GM18498 (cell line): ENCODE data around the gene ZNF827.

Experiments
- ATAC-seq: cut with Tn5 transposase; IDR thresholded peaks from one replicate; pipeline ENCODE4 v1.9.1; 2021; ENCODE audit warnings: mild to moderate bottlenecking, moderate library complexity; ENCODE audit not compliant: unreplicated experiment

Gene ZNF827

DNA sequence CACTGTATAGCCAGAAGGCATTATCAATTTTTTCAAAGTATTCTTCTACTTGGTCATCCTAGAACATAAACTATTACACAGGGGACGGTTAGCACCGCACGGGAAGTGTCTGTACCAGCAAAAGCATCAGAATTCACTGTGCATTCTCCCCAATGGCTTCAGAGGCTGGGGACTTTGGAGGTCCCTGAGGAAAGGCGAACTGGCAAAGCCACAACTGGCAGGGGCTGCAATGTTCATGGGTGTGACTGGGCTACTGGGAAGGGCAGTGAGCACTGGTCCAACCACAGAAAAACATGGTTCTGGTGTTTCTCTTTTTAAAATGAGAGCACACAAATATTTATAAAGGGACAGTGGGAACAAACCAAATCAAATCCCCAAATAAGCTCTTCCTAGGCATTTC, 175.2 kb downstream of the ZNF827 start:
- ATAC-seq, result no peak

GRCh38 chr4:145762719-145763118, 175.9 kb downstream of the ZNF827 start:
- no peak for ATAC-seq

- no peak for ATAC-seq
Observed at GRCh38 chr4:145760961-145761929, 177.4 kb downstream of the ZNF827 start.

DNA sequence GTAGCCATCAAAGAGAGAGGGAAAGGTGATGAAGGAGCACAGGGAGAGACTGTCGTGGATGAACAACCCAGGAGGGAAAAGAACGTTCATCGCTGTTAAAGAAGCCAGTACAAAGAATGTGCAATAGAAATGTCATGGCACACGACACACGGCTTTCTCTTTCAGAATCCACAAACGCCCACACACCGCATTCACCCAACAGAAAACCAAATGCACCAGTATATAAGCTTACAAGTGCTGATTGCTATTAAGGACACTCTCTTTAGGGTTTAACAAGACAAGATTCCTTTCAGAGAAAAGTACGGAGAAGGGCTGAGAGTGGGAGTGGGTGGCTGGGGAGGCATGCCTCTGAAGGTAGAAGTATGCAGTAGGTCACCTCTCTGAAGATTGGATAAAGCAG, 178.4 kb downstream of the ZNF827 start:
- ATAC-seq, result no peak

DNA sequence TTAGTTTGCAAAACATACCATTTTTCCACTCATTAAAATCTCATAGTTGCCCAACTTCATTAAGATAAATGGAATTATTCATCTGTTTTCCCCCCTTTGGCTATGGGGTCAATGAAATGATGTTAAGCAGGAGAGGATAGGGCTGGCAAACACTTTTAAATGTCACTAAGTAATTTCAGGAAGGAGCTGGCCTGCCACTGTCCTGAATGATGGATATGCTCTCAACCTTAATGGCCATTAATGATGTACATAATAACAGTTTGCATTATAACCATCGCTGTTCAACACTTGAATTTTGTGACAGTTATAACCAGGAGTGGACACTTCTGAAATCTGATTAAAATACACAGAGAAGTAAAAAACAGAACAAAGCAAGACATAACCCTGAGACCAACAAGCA, 181.4 kb downstream of the ZNF827 start:
- no peak for ATAC-seq

- ATAC-seq, result no peak
Observed at GRCh38 chr4:145756244-145756643, 182.4 kb downstream of the ZNF827 start.

DNA sequence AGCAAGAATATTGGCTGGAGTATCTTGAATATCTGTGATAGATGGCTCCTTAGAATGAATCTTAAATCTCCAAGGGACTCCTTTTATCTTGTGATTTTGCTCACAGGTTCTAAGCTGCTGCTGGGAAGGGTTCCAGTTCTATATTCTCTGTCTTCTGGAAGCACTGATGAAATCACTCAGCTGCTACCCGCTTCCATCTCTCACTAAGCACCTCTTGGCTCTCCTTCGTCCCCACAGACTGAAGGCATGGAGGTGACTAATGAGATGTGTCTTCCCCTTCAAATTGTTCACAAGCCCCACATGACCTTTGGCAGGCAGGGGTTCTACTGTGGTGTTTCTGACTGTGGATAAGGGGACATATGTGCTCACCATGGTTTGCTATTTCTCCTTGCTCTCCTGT, 182.8 kb downstream of the ZNF827 start:
- ATAC-seq, result no peak

GRCh38 chr4:145743641-145744040, 195.0 kb downstream of the ZNF827 start:
- ATAC-seq, result no peak

- ATAC-seq, result no peak
Observed at GRCh38 chr4:145740806-145741205, 197.8 kb downstream of the ZNF827 start.

DNA sequence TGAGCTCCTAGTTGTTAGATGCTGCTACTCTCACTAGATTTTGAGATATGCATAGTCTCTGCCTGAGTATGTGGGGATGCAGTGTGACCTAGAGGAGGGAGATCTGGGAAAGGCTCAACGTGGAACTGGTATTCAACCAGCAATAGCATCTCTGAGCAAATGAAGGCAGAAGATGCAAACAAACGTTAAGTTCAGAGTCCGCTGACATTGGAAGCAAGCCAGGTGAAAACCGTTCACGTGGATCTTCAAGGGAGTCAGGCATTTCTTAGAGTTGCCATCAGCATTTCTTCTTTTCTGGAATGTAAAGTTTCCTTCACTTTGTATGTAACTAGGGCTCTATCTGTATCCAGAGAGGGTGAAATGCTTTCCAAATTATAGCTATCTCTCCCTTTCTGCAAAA, 198.8 kb downstream of the ZNF827 start:
- ATAC-seq, result no peak

DNA sequence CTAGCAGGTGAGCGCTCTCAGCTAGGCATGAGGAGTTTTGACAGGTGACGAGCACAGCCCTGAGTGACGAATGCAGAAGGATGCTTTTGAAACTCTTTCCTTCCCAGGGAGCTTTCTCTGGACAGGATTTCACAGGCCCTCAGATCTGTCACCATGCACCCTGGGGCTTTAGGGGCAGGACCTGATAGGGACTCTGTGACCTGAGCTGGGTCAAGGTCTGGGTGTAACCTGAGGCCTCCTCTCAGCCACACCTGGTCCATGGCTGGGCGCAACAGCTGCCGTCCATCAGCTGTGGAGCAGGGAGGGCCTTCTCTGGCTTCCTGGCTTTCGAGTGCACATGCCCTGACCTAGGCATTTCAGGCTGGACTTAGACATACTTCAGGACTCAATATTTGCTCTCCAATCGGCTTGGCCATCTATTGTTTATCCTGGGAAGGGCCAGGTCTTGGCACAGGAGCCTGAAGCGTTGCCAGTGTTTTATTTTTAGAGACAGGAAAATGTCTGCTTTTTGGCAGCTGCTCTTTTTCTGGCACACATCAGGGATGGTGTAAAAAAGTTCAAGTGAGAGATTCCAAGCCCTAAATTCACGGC, 202.3 kb downstream of the ZNF827 start:
- ATAC-seq, result no peak

DNA sequence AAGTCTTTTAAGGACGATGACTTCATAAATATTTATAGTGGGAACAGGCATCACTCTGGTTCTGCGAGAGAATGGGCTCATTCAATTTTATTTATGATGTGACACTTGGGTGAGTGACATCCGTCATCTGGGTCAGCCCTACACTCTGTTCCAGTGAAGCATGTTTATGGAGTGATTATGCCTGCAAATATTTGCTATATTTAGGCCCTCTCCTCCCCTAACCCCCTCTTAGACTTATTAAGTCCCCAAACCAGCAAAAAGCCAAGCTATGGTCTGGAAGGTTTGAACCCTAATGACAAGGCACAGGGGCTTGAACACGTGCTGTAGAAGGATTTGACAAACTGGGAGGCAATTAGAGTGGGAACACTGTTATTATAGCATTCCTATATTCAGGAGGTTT, 202.8 kb downstream of the ZNF827 start:
- no peak for ATAC-seq

GRCh38 chr4:145735347-145735675, 203.3 kb downstream of the ZNF827 start:
- no peak for ATAC-seq

GRCh38 chr4:145734576-145735346, 203.9 kb downstream of the ZNF827 start:
- ATAC-seq, result no peak

DNA sequence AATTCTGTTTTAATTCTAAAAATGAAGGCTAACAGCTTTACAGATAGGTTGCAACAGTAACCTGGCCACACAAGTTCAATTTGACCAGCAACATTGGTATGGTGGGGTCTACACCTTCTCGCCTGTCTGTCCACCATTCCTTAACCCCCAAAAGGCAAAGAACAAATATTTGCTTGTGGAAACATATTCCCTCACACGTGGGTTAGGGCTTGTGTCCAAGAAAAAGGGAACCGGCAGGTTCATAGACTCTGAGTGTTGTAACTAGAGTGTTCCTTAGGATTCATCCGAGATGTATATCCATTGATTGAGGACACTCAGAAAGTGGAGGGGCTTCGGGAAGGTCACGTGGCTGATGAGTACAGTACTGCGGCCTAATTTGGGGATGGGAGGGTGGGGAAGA, 204.6 kb downstream of the ZNF827 start:
- ATAC-seq, result no peak

GRCh38 chr4:145732895-145733880, 205.4 kb downstream of the ZNF827 start:
- peak; percentile 96 for ATAC-seq

- no peak for ATAC-seq
Observed at GRCh38 chr4:145732001-145732815, 206.4 kb downstream of the ZNF827 start.

DNA sequence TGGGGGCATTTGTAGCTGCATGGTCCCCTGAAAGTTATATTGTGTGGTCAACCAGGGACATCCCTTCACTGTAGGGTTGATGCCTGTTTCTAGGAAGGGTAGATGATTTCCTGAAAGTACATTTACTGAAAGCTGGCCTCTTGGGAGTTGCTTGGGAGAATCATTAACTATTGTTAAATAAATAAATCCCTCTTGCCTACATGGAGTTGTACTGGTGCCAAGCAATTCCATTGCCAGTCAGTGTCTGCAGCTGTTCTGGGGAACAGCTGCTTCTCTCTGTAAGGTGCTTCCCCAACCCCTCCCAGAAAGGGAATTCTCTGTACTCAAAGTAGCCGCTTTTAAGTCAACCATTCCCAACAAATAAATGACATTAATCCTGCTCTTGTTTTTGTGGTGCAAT, 207.6 kb downstream of the ZNF827 start:
- no peak for ATAC-seq

- no peak for ATAC-seq
Observed at GRCh38 chr4:145730026-145730425, 208.6 kb downstream of the ZNF827 start.

DNA sequence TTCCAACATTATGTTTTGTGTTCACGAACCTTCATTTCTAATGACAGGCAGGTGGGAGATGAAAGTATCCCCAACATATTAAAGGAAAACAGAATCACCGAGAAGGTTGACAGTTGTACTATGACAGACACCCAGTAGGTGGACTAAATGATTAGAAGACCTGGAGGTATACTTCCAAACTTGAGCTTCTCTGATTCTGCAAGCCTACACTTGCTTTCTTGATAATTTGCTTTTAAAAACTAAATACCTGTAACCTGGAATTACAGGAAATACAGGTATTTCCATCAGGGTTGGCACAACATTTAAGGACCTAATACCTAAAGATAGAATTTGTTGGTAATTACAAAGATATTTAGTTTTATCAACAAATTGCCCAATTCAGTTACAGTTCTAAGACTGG, 215.3 kb downstream of the ZNF827 start:
- ATAC-seq, result no peak
